ENCODE results near the gene NR2E3.

- TF ChIP-seq CTCF (conservative IDR thresholded peaks at IDR 0.05; ENCODE audit: low read depth, low read length) (no peak), EZH2phosphoT487 (IDR thresholded peaks at IDR 0.05; ENCODE audit: borderline replicate concordance, low read length) (no peak), EZH2 (IDR thresholded peaks at IDR 0.05; ENCODE audit: low read length, unreplicated experiment) (no peak)
These were observed 15.8 kb downstream of the NR2E3 start for GRCh38 chr15:71826196-71826595.
